Right ventricle myocardium inferior (tissue), 1 donor: ENCODE measurements around the gene LRRC49. TPM values are rescaled to one million over a fixed set of nuclear protein-coding genes. Genes with fewer than 3 reads are reported as not detected.
"Not testable (repeated sequence)": the region's sequence is repeated elsewhere in the genome, so short reads cannot be mapped to it uniquely, and the experiment has no call there.

Experiments used
- ATAC-seq: fragments of 200-7000 bp; cut with Tn5 transposase; one replicate; pipeline ENCODE4 v1.9.1; 2020; ENCODE audit warnings: mild to moderate bottlenecking, moderate library complexity
- DNase-seq: peaks from one replicate; pipeline ENCODE4 v3.0.0; 2021; ENCODE audit errors: missing footprints
- intact Hi-C: fragments of 100-400 bp; cut with DNase I; formaldehyde crosslinking; loops from one replicate; pipeline ENCODE4 v1.11.0; 2022
- long read RNA-seq: library from polyadenylated mRNA; unstranded; transcript quantifications from one replicate; pipeline ENCODE4 v2.0.0, GENCODE V29; 2021
- total RNA-seq: library from RNA; stranded (reverse); fragmentation: NEBNext Ultra II Directional; extraction: Animal tissue kit (Norgen Biotek cat#: 25700); gene quantifications from one replicate; pipeline ENCODE4 v1.2.1, GENCODE V29; 2021
- donor health status: DM: no; HTN: yes; CAD: no; lungs with severe emphysema.

LRRC49 gene
- 70.9 TPM for total RNA-seq
- long read RNA-seq, partial matches to known transcripts, result 15 of 20 reads
- long read RNA-seq, other reads (novel, unspliced or antisense), result 2 of 20 reads

GRCh38 chr15:70892002-70892911 lies at the start of gene LRRC49, which contains the start of gene THAP10:
Gene LRRC49, plus strand, starts transcription at chr15:70892826. Its CDS starts 69 bp downstream, at chr15:70892895.
Gene THAP10, minus strand, starts transcription at chr15:70892433. Its CDS starts 161 bp downstream, at chr15:70892272.
- intact Hi-C loops, result loop anchor here (1.0 to 5.0 kb wide), 3 partner anchors 211 to 910 kb away; no protein-coding TSS in a partner anchor
- ATAC-seq, result peak; percentile 97

GRCh38 chr15:70845602-70846360 lies 46.8 kb upstream of the LRRC49 start:
- DNase-seq (no peak), ATAC-seq (no peak)
- intact Hi-C loops, result no loop called here

More at GRCh38 chr15:70892002-70892911, at the start of gene LRRC49, which contains the start of gene THAP10:
- peak; percentile 93 for DNase-seq

- no peak for ATAC-seq
- no peak for DNase-seq
These were observed 40.7 kb upstream of the LRRC49 start for GRCh38 chr15:70851889-70852288.

GRCh38 chr15:70852501-70853317 lies 39.9 kb upstream of the LRRC49 start:
- intact Hi-C loops, result loop anchor here (2.0 kb wide), 1 partner anchor 18 kb away; no protein-coding TSS in a partner anchor
- DNase-seq (no peak), ATAC-seq (peak; percentile 39)

More at GRCh38 chr15:70851889-70852288, 40.7 kb upstream of the LRRC49 start:
- intact Hi-C loops, result loop anchor here (2.0 kb wide), 1 partner anchor 17 kb away; no protein-coding TSS in a partner anchor

- DNase-seq (no peak), ATAC-seq (peak; percentile 22)
- intact Hi-C loops, result loop anchor here (2.0 kb wide), 1 partner anchor 19 kb away; no protein-coding TSS in a partner anchor
These were observed 39.2 kb upstream of the LRRC49 start for GRCh38 chr15:70853318-70853972.

- DNase-seq (peak; percentile 70), ATAC-seq (peak; percentile 72)
- intact Hi-C loops, result loop anchor here (2.0 kb wide), 1 partner anchor 19 kb away; no protein-coding TSS in a partner anchor
These were observed 38.5 kb upstream of the LRRC49 start, which contains the start of gene LARP6 for GRCh38 chr15:70853973-70854665. Gene LARP6, minus strand, starts transcription at chr15:70854157. Its CDS starts 69 bp downstream, at chr15:70854088.

GRCh38 chr15:70854666-70854976 lies 38.0 kb upstream of the LRRC49 start:
- DNase-seq (no peak), ATAC-seq (no peak)
- intact Hi-C loops, result no loop called here

- DNase-seq (no peak), ATAC-seq (no peak)
- intact Hi-C loops, result no loop called here
These were observed 36.9 kb upstream of the LRRC49 start for GRCh38 chr15:70855764-70856163.

- no peak for ATAC-seq
- intact Hi-C loops, result no loop called here
- DNase-seq, result no peak
These were observed 36.3 kb upstream of the LRRC49 start for GRCh38 chr15:70856177-70856883.

GRCh38 chr15:70856884-70857561 lies 35.6 kb upstream of the LRRC49 start:
- intact Hi-C loops, result no loop called here
- peak; percentile 81 for ATAC-seq
- DNase-seq, result peak; percentile 79

- ATAC-seq (no peak), DNase-seq (no peak)
- intact Hi-C loops, result no loop called here
These were observed 34.9 kb upstream of the LRRC49 start for GRCh38 chr15:70857562-70858285.

- intact Hi-C loops, ATAC-seq: not testable (repeated sequence)
- DNase-seq, result peak; percentile 67
These were observed 33.9 kb upstream of the LRRC49 start for GRCh38 chr15:70858614-70859321.

GRCh38 chr15:70859322-70859908 lies 33.2 kb upstream of the LRRC49 start:
- ATAC-seq, result no peak
- intact Hi-C loops, result no loop called here
- no peak for DNase-seq

- ATAC-seq (no peak), DNase-seq (no peak)
- intact Hi-C loops, result no loop called here
These were observed 32.6 kb upstream of the LRRC49 start for GRCh38 chr15:70859998-70860397.
